Fibroblast of lung (primary cell): ENCODE measurements around the gene ANO4.

Experiments used
- EZH2 ChIP-seq: IDR thresholded peaks from 2 replicates; pipeline ENCODE4 v1.5.1; 2012; ENCODE audit warnings: low read length, control low read depth, mild to moderate bottlenecking; ENCODE audit errors: missing control alignments
- TF ChIP-seq, protein P1 (sequence below), 2 donors: IDR thresholded peaks in 1 of 2; conservative IDR thresholded peaks in 1 of 2; 1 replicate in 1 of 2; 2 replicates in 1 of 2; pipeline ENCODE4 v1.5.1; 2011 to 2012; ENCODE audit warnings: low read length in 2 of 2, control low read depth in 1 of 2, inconsistent platforms in 1 of 2, low read depth in 1 of 2, mild to moderate bottlenecking in 1 of 2

DNA sequence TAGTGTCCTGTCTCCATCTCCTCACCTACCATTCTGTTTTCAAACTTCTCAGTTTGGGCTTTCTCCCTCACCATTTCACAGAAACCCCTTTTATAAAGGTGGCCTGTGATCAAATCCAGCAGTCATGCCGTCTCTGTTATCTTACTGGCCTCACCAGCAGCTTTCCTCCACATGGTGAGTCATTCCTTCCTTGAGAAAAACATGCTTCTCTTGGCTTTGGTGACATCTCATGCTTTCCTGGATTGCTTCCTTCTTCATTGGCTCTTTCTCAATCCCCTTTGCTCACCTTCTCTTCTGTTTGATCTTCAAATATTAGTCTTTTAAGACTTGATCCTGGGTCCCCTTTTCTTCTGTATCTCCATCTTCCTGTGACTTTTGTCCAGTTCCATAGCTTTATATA lies 164.9 kb downstream of the ANO4 start:
- TF ChIP-seq, protein P1, sequence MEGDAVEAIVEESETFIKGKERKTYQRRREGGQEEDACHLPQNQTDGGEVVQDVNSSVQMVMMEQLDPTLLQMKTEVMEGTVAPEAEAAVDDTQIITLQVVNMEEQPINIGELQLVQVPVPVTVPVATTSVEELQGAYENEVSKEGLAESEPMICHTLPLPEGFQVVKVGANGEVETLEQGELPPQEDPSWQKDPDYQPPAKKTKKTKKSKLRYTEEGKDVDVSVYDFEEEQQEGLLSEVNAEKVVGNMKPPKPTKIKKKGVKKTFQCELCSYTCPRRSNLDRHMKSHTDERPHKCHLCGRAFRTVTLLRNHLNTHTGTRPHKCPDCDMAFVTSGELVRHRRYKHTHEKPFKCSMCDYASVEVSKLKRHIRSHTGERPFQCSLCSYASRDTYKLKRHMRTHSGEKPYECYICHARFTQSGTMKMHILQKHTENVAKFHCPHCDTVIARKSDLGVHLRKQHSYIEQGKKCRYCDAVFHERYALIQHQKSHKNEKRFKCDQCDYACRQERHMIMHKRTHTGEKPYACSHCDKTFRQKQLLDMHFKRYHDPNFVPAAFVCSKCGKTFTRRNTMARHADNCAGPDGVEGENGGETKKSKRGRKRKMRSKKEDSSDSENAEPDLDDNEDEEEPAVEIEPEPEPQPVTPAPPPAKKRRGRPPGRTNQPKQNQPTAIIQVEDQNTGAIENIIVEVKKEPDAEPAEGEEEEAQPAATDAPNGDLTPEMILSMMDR (conservative IDR thresholded peaks at IDR 0.05 in 1 of 2, IDR thresholded peaks at IDR 0.05 in 1 of 2; ENCODE audit: low read depth in 1 of 2, low read length in 2 of 2), result no peak
- no peak for TF ChIP-seq EZH2
